GM10266 (cell line): ENCODE data around the gene STAM2.

Experiments used
- DNase-seq: peaks from one replicate; pipeline ENCODE4 v3.0.0; 2012; ENCODE audit errors: extremely low spot score
- CTCF ChIP-seq: IDR thresholded peaks from 2 replicates; pipeline ENCODE4 v1.5.1; 2012; ENCODE audit warnings: mild to moderate bottlenecking, low read depth; ENCODE audit not compliant: control insufficient read depth, insufficient read depth; ENCODE audit errors: missing control alignments

The STAM2 gene

GRCh38 chr2:152099367-152100050, 76.1 kb downstream of the STAM2 start:
- TF ChIP-seq CTCF, result no peak
- peak; percentile 55 for DNase-seq

GRCh38 chr2:152098496-152099366, 76.8 kb downstream of the STAM2 start, which contains the start of gene CACNB4:
CACNB4 (minus strand) TSS chr2:152099044.
- no peak for TF ChIP-seq CTCF
- DNase-seq, result peak; percentile 70

- TF ChIP-seq CTCF, result no peak
- peak; percentile 64 for DNase-seq
Observed at GRCh38 chr2:152097801-152098495, 77.6 kb downstream of the STAM2 start.

DNA sequence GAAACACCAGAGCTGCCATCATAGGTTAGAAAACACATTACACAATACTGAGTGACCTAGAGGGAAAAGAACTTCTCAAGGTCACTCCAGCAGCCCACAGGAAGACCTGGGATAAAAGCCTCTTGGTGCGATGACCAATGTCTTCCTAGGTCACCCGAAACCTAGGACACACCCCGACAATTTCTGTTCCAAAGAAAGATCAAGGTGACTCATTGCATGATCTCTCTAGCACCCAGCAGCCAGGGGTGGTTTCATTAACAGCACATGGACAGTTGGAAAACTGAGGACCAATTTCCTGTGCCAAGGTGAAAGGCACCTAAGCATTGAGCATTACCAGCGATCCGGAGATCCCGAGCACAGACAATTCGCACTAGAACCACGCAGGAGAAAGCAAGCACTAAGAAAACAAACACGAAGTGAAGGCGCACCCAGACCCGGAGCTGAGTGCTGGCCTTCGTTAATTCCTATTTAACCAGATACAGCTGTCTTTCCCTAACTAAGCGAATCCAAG, 78.2 kb downstream of the STAM2 start:
- DNase-seq, result peak; percentile 27
- no peak for TF ChIP-seq CTCF

DNA sequence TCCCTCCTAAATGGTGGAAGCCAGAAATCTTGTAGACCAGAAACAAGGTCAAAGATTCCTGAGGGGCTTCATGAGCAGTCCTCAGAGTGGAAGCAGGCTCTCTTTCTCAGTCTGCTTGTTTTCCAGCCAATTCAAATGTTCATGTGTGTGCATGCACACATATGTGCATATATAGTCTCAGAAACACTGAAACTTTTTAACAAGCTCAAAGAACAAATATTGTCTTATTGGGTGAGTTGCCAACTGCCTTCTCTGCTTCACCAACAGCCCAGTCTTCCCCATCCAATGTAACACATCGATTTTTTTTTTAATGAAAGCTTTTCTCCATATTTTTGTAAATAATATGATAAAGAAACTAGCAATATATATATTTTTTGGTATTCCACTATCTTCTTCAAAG, 80.4 kb downstream of the STAM2 start:
- TF ChIP-seq CTCF, result no peak
- DNase-seq, result no peak

DNA sequence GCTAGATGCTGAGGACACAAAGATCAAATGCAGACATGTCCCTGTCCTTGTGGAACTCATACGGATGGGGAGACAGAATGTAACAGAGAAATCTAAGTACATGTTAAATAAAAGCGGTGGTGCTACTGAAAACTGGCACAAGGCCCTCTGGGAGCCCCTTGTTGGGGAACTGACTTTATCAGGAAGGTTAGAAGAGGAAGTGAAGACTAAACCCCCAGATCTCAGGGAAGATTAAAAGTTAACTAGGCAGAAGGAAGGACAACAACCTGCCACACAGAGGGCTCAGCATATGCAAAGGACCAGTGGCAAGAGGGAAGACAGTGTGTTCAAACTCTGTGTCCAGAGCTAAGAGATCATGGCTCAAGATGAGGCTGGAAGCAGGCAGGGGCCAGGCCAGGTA, 81.5 kb downstream of the STAM2 start:
- no peak for DNase-seq
- TF ChIP-seq CTCF, result no peak

GRCh38 chr2:152093464-152093863, 82.1 kb downstream of the STAM2 start:
- no peak for TF ChIP-seq CTCF
- DNase-seq, result no peak
